Right lobe of liver (tissue), 4 donors: Measurements from ENCODE around the gene SSBP4.
A peak's percentile ranks its signal among the peaks of the same experiment; 100 is the strongest.

ENCODE experiments used
- CTCF ChIP-seq, 4 donors: fragments of 200-600 bp in 3 of 4; fragments of 450-650 bp in 1 of 4; IDR thresholded peaks; one replicate each; pipeline versions ENCODE4 v1.5.1 to v1.8.0; 2016 to 2022; ENCODE audit warnings: antibody characterized with exemption in 4 of 4, mild to moderate bottlenecking in 2 of 4
- POLR2A ChIP-seq: fragments of 450-650 bp; IDR thresholded peaks from one replicate; pipeline ENCODE4 v1.6.1; 2017; ENCODE audit warnings: antibody characterized with exemption, mild to moderate bottlenecking
- donor health status: DM: no; HTN: no; CAD: no.
- donor health status: DM: no; HTN: no; CAD: no.
- donor health status: DM: no; HTN: yes; CAD: no.

GRCh38 chr19:18388100-18388959 is 30.9 kb upstream of the SSBP4 start:
- TF ChIP-seq CTCF (IDR thresholded peaks at IDR 0.05) (peak; percentile 87 to 98 (median 94)), POLR2A (peak; percentile 38)
